ENCODE data around the gene ZNF318.

DNA sequence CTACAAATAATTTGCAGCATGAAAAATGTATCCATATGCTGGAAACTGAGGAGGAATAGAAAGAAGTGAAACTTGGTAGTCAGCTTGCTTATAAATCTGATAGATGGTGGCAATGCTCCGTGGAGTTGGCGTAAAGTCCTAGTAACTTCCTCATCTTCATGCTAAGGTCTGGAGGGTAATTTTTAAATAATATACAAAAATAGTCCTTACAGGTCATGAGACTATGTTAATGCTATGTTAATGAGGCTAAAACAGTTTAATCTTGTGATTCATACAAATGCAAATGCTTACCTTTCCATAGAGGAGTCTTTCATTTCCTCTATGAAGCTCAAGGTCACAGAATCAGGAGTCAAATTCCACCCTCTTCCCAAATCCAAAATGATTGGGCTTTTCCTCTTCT is 51.4 kb downstream of the ZNF318 start:
- TF ChIP-seq, protein P1, sequence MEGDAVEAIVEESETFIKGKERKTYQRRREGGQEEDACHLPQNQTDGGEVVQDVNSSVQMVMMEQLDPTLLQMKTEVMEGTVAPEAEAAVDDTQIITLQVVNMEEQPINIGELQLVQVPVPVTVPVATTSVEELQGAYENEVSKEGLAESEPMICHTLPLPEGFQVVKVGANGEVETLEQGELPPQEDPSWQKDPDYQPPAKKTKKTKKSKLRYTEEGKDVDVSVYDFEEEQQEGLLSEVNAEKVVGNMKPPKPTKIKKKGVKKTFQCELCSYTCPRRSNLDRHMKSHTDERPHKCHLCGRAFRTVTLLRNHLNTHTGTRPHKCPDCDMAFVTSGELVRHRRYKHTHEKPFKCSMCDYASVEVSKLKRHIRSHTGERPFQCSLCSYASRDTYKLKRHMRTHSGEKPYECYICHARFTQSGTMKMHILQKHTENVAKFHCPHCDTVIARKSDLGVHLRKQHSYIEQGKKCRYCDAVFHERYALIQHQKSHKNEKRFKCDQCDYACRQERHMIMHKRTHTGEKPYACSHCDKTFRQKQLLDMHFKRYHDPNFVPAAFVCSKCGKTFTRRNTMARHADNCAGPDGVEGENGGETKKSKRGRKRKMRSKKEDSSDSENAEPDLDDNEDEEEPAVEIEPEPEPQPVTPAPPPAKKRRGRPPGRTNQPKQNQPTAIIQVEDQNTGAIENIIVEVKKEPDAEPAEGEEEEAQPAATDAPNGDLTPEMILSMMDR (IDR thresholded peaks at IDR 0.05) = no peak
- TF ChIP-seq TCF12 (IDR thresholded peaks at IDR 0.05) (no peak), POLR2AphosphoS5 (IDR thresholded peaks at IDR 0.05; ENCODE audit: low read depth, low read length) (no peak), SMC3 (IDR thresholded peaks at IDR 0.05; ENCODE audit: low read depth, low read length) (no peak), MXI1 (IDR thresholded peaks at IDR 0.05; ENCODE audit: low read depth, low read length) (no peak), TAF1 (IDR thresholded peaks at IDR 0.05; ENCODE audit: borderline replicate concordance, low read depth, low read length) (no peak), EZH2phosphoT487 (IDR thresholded peaks at IDR 0.05; ENCODE audit: borderline replicate concordance, low read depth) (no peak), RCOR1 (IDR thresholded peaks at IDR 0.05; ENCODE audit: low read length) (no peak), EP300 (IDR thresholded peaks at IDR 0.05; ENCODE audit: borderline replicate concordance in 1 of 2, low read depth in 1 of 2, low read length in 1 of 2) (no peak)
- TF ChIP-seq, protein P2, sequence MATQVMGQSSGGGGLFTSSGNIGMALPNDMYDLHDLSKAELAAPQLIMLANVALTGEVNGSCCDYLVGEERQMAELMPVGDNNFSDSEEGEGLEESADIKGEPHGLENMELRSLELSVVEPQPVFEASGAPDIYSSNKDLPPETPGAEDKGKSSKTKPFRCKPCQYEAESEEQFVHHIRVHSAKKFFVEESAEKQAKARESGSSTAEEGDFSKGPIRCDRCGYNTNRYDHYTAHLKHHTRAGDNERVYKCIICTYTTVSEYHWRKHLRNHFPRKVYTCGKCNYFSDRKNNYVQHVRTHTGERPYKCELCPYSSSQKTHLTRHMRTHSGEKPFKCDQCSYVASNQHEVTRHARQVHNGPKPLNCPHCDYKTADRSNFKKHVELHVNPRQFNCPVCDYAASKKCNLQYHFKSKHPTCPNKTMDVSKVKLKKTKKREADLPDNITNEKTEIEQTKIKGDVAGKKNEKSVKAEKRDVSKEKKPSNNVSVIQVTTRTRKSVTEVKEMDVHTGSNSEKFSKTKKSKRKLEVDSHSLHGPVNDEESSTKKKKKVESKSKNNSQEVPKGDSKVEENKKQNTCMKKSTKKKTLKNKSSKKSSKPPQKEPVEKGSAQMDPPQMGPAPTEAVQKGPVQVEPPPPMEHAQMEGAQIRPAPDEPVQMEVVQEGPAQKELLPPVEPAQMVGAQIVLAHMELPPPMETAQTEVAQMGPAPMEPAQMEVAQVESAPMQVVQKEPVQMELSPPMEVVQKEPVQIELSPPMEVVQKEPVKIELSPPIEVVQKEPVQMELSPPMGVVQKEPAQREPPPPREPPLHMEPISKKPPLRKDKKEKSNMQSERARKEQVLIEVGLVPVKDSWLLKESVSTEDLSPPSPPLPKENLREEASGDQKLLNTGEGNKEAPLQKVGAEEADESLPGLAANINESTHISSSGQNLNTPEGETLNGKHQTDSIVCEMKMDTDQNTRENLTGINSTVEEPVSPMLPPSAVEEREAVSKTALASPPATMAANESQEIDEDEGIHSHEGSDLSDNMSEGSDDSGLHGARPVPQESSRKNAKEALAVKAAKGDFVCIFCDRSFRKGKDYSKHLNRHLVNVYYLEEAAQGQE (IDR thresholded peaks at IDR 0.05; ENCODE audit: low read depth, low read length) = no peak
- TF ChIP-seq, protein P3, sequence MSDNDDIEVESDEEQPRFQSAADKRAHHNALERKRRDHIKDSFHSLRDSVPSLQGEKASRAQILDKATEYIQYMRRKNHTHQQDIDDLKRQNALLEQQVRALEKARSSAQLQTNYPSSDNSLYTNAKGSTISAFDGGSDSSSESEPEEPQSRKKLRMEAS (IDR thresholded peaks at IDR 0.05; ENCODE audit: low read depth) = no peak

Measured in SK-N-SH (cell line).